ENCODE measurements around the gene SCML1. TPM values are rescaled to one million over a fixed set of nuclear protein-coding genes. Genes with fewer than 3 reads are reported as not detected.

SCML1 gene
- total RNA-seq, 4 donors from 2014 or later: 7.3 to 26.7 (median 8.6) TPM

DNA sequence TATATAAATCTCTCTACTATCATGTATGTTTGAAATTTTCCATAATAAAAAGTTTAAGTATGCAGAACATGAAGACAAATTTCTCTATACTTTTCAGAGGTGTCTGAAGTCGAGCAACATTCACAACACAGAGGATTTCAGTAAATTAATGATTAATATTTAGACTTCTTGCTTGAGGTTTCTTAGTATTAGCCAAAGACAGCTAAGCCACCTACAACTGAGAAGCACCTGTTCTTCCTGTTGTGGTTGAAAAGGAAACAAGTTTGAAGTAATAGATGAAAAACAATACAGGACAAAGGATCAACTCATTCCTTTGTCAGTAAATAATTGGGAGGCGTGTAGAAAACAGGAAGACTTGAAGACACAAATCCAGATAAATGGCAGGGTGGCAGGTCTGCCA is 21.1 kb downstream of the SCML1 start:
- no peaks in the 10 kb centered on the region for H3K36me3 ChIP-seq
- no peak for DNase-seq (ENCODE audit: low spot score in 2 of 2)
- TF ChIP-seq POLR2A (IDR thresholded peaks at IDR 0.05) (no peak), EP300 (IDR thresholded peaks at IDR 0.05) (no peak), POLR2AphosphoS5 (IDR thresholded peaks at IDR 0.05) (no peak)
- TF ChIP-seq, protein P1, sequence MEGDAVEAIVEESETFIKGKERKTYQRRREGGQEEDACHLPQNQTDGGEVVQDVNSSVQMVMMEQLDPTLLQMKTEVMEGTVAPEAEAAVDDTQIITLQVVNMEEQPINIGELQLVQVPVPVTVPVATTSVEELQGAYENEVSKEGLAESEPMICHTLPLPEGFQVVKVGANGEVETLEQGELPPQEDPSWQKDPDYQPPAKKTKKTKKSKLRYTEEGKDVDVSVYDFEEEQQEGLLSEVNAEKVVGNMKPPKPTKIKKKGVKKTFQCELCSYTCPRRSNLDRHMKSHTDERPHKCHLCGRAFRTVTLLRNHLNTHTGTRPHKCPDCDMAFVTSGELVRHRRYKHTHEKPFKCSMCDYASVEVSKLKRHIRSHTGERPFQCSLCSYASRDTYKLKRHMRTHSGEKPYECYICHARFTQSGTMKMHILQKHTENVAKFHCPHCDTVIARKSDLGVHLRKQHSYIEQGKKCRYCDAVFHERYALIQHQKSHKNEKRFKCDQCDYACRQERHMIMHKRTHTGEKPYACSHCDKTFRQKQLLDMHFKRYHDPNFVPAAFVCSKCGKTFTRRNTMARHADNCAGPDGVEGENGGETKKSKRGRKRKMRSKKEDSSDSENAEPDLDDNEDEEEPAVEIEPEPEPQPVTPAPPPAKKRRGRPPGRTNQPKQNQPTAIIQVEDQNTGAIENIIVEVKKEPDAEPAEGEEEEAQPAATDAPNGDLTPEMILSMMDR (IDR thresholded peaks at IDR 0.05): no peak
- no peaks in the 10 kb centered on the region for H3K9me3 ChIP-seq
- no peak overlapping the region for H3K4me3 ChIP-seq
- H3K27me3 ChIP-seq: no peaks in the 10 kb centered on the region
- 61% methylated on average over 2 of the region's 2 CpGs for WGBS
- H3K27ac ChIP-seq: no peak overlapping the region
- no peaks in the 10 kb centered on the region for H3K4me1 ChIP-seq

DNA sequence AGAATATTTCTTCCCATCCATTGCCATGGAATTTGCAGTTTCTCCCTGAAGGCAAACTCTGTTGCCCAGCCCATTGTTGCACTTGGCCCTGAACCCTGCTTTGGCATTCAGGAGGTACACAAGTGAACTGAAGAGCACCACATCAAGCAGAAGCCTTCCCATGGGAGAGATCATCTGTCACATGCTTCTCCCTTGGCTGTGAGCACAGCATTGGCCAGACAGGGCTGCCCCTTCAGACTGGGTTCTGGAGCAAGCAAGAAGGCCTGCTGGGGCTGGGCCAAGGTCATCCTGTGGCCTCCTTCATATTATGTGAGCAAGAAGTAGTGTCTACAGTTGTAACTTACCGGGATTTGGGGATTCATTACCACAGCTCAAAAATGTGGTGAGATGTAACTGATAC is 22.7 kb downstream of the SCML1 start:
- no peak overlapping the region for H3K27ac ChIP-seq
- no peaks in the 10 kb centered on the region for H3K4me1 ChIP-seq
- no peaks in the 10 kb centered on the region for H3K27me3 ChIP-seq
- H3K4me3 ChIP-seq: no peak overlapping the region
- no peak for DNase-seq (ENCODE audit: low spot score in 2 of 2)
- 67% methylated on average over 1 of the region's 1 CpG for WGBS
- no peaks in the 10 kb centered on the region for H3K9me3 ChIP-seq
- no peaks in the 10 kb centered on the region for H3K36me3 ChIP-seq
- TF ChIP-seq POLR2A (IDR thresholded peaks at IDR 0.05) (no peak), EP300 (IDR thresholded peaks at IDR 0.05) (no peak), POLR2AphosphoS5 (IDR thresholded peaks at IDR 0.05) (no peak)
- TF ChIP-seq, protein P1 (IDR thresholded peaks at IDR 0.05): no peak

DNA sequence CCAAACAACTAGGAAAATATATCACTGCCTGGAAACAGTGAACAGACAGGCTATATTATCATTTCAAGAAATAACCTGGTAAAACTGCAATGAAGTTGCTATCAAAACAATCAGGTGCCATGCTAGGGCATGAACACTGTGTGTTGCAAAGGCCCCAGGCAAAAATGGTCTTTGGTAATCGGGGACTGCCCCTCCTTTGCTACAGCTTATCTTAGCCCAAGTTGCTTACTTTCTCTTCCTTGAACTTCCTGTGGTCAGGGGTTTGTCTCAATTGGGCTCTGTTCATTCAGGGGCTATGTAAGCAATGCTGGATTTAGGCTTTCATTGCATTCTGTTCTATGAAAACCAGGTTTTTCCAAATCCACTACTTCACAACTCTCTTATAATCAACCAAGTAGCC is 30.4 kb downstream of the SCML1 start:
- no peak for DNase-seq (ENCODE audit: low spot score in 2 of 2)
- Histone ChIP-seq H3K4me1 (no peaks in the 10 kb centered on the region), H3K36me3 (no peaks in the 10 kb centered on the region), H3K9me3 (no peaks in the 10 kb centered on the region), H3K4me3 (no peak overlapping the region), H3K27ac (no peak overlapping the region), H3K27me3 (no peaks in the 10 kb centered on the region)
- no peak for TF ChIP-seq POLR2A (IDR thresholded peaks at IDR 0.05)
- TF ChIP-seq, protein P1 (IDR thresholded peaks at IDR 0.05): no peak
- no peak for TF ChIP-seq EP300 (IDR thresholded peaks at IDR 0.05)
- TF ChIP-seq POLR2AphosphoS5 (IDR thresholded peaks at IDR 0.05): no peak
- WGBS: 18% methylated on average over 1 of the region's 1 CpG

DNA sequence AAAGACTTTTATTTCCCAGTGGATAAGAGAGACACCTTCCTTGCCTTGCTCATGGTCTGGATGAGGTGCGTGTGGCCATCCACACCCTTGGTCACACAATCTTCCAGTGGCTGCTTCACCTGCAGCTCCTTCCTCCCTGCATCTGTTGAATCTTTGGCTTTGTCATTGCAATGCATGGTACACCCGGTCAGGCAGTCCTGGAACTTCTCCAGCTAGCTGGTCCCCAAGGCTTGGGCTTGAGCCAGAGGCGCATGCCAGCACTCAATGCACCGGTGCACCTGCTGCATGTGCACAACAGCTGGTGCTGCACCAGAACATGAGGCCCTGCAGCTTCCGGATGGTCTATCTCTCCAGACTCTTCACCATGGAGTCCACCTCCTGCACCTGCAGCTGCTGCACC is 31.7 kb downstream of the SCML1 start:
- Histone ChIP-seq H3K4me3 (no peak overlapping the region), H3K4me1 (no peaks in the 10 kb centered on the region), H3K27me3 (no peaks in the 10 kb centered on the region), H3K9me3 (no peaks in the 10 kb centered on the region), H3K36me3 (no peaks in the 10 kb centered on the region), H3K27ac (no peak overlapping the region)
- 60% methylated on average over 4 of the region's 5 CpGs for WGBS
- TF ChIP-seq EP300 (IDR thresholded peaks at IDR 0.05) (no peak), POLR2AphosphoS5 (IDR thresholded peaks at IDR 0.05) (no peak), POLR2A (IDR thresholded peaks at IDR 0.05) (no peak)
- TF ChIP-seq, protein P1 (IDR thresholded peaks at IDR 0.05): no peak
- no peak for DNase-seq (ENCODE audit: low spot score in 2 of 2)

DNA sequence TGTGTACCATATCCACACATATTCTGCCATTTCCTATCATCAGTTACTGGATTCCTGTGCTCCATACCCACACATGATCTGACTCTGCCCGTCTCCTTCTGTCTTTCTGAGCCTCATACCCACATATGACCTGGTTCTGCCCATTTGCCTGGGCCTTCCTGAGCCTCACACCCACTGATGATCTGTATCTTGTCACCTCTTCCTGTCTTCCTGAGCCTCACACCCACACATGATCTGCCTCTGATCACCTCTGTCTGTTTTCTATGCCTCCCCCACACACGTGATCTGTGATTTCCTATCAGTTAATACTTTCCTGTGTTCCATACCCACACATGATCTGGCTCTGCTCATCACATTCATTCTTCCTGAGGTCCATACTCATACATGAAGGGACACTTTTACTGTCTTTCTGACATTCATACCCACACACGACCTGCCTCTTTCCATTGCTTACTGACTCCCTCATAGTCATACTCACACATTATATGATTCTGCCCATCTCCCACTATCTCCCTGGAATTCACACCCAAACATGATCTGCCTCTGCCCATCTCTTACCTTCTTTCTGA is 32.5 kb downstream of the SCML1 start:
- H3K4me3 ChIP-seq: no peak overlapping the region
- no peaks in the 10 kb centered on the region for H3K27me3 ChIP-seq
- no peaks in the 10 kb centered on the region for H3K4me1 ChIP-seq
- H3K9me3 ChIP-seq: no peaks in the 10 kb centered on the region
- DNase-seq (ENCODE audit: low spot score in 2 of 2): no peak
- H3K36me3 ChIP-seq: no peaks in the 10 kb centered on the region
- 54% methylated on average over 3 of the region's 3 CpGs for WGBS
- no peak for TF ChIP-seq POLR2A (IDR thresholded peaks at IDR 0.05)
- no peak for TF ChIP-seq POLR2AphosphoS5 (IDR thresholded peaks at IDR 0.05)
- TF ChIP-seq, protein P1 (IDR thresholded peaks at IDR 0.05): no peak
- TF ChIP-seq EP300 (IDR thresholded peaks at IDR 0.05): no peak
- H3K27ac ChIP-seq: no peak overlapping the region
